Measurements from ENCODE around the gene RALBP1.
"Not testable (repeated sequence)": the region's sequence is repeated elsewhere in the genome, so short reads cannot be mapped to it uniquely, and the experiment has no call there.

The RALBP1 gene

GRCh38 chr18:9436206-9436929, 38.9 kb upstream of the RALBP1 start:
- H3K9me3 ChIP-seq (ENCODE audit: control insufficient read depth, low read depth, low read length), result no peaks in the 10 kb centered on the region
- H3K27me3 ChIP-seq (ENCODE audit: control insufficient read depth, insufficient read depth, low read length), result no peaks in the 10 kb centered on the region
- H3K36me3 ChIP-seq (ENCODE audit: control insufficient read depth, low read depth, low read length), result no peaks in the 10 kb centered on the region
- H3K27ac ChIP-seq (ENCODE audit: low read length), result no peak overlapping the region
- no peak overlapping the region for H3K4me3 ChIP-seq (ENCODE audit: low read length)
- peaks cover 9% of the 10 kb centered on the region for H3K4me1 ChIP-seq (ENCODE audit: control insufficient read depth, low read depth, low read length)
- no peak overlapping the region for H3K9ac ChIP-seq (ENCODE audit: low read length)

DNA sequence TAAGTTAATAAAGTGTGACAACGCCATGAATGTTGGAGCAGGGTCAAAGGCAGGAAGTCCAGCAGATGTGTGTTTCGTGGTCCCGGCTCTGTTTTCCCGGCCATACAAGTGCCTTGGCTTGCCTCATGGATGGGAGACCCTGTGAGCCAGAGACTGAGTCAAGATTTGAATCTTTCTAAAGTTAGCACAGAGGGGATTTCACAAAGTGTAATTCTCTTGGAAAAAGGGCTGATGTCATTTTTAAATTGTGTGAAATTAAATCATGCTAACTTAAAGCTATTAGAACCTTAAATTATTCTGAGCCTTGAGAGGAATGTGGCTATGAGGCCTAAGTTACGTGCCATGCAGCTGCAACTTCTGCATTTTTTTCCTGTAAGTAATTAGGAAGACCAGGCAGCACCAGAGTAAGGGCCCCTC, 38.3 kb upstream of the RALBP1 start:
- Histone ChIP-seq H3K27me3 (ENCODE audit: control insufficient read depth, insufficient read depth, low read length) (no peaks in the 10 kb centered on the region), H3K27ac (ENCODE audit: low read length) (no peak overlapping the region), H3K9me3 (ENCODE audit: control insufficient read depth, low read depth, low read length) (no peaks in the 10 kb centered on the region), H3K9ac (ENCODE audit: low read length) (no peak overlapping the region), H3K4me3 (ENCODE audit: low read length) (no peak overlapping the region), H3K4me1 (ENCODE audit: control insufficient read depth, low read depth, low read length) (peaks cover 9% of the 10 kb centered on the region), H3K36me3 (ENCODE audit: control insufficient read depth, low read depth, low read length) (no peaks in the 10 kb centered on the region)

DNA sequence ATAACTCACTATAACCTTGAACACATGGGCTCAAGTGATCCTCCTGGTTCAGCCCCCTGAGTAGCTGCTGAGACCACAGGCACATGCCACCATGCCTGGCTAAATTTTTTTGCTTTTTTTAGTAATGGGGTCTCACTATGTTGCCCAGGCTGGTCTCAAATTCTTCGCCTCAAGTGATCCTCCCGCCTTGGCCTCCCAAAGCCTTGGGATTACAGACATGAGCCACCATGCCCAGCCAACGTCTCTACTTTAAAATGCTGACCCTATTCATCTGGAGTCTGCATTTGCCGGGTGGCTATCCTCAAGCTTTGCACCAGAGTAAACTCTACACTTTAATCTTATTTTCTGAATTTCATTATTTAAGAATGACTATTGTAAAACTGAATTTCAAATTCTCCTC, 37.6 kb upstream of the RALBP1 start:
- H3K4me1 ChIP-seq (ENCODE audit: control insufficient read depth, low read depth, low read length), result peaks cover 9% of the 10 kb centered on the region
- H3K27me3 ChIP-seq (ENCODE audit: control insufficient read depth, insufficient read depth, low read length), result no peaks in the 10 kb centered on the region
- no peak overlapping the region for H3K9ac ChIP-seq (ENCODE audit: low read length)

DNA sequence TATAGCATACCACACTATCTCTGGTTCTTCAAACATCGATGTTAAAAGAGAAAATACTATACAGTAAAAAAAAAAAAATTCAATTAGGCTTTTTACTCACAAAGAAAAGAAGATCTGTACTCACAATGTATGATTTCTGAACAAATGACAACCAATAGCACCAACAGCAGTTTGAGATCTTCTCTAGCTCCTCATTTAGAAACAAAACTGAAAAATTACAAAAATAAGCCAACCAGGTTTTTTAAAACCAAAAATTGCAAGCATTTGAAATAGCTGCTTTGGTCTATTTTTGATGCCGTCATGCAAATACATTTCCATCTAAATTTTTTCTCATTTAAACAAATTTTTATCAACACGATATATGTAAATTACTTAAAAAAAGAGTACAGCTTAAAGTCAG, 34.3 kb upstream of the RALBP1 start:
- peaks cover 4% of the 10 kb centered on the region for H3K4me1 ChIP-seq (ENCODE audit: control insufficient read depth, low read depth, low read length)
- no peak overlapping the region for H3K27ac ChIP-seq (ENCODE audit: low read length)
- no peak overlapping the region for H3K9ac ChIP-seq (ENCODE audit: low read length)
- H3K27me3 ChIP-seq (ENCODE audit: control insufficient read depth, insufficient read depth, low read length), result no peaks in the 10 kb centered on the region
- H3K36me3 ChIP-seq (ENCODE audit: control insufficient read depth, low read depth, low read length), result no peaks in the 10 kb centered on the region
- H3K9me3 ChIP-seq (ENCODE audit: control insufficient read depth, low read depth, low read length), result no peaks in the 10 kb centered on the region
- H3K4me3 ChIP-seq (ENCODE audit: low read length), result no peak overlapping the region

More for the DNA sequence above, 37.6 kb upstream of the RALBP1 start:
- Histone ChIP-seq H3K9me3 (ENCODE audit: control insufficient read depth, low read depth, low read length) (no peaks in the 10 kb centered on the region), H3K27ac (ENCODE audit: low read length) (no peak overlapping the region), H3K4me3 (ENCODE audit: low read length) (no peak overlapping the region), H3K36me3 (ENCODE audit: control insufficient read depth, low read depth, low read length) (no peaks in the 10 kb centered on the region)

GRCh38 chr18:9444549-9444948, 30.8 kb upstream of the RALBP1 start:
- Histone ChIP-seq H3K36me3 (ENCODE audit: control insufficient read depth, low read depth, low read length) (no peaks in the 10 kb centered on the region), H3K4me1 (ENCODE audit: control insufficient read depth, low read depth, low read length) (no peaks in the 10 kb centered on the region), H3K9ac (ENCODE audit: low read length) (no peak overlapping the region), H3K9me3 (ENCODE audit: control insufficient read depth, low read depth, low read length) (peaks cover 3% of the 10 kb centered on the region), H3K27me3 (ENCODE audit: control insufficient read depth, insufficient read depth, low read length) (no peaks in the 10 kb centered on the region), H3K27ac (ENCODE audit: low read length) (no peak overlapping the region), H3K4me3 (ENCODE audit: low read length) (no peak overlapping the region)

GRCh38 chr18:9446839-9447238, 28.5 kb upstream of the RALBP1 start:
- Histone ChIP-seq H3K4me3 (ENCODE audit: low read length) (no peak overlapping the region), H3K27ac (ENCODE audit: low read length) (no peak overlapping the region), H3K27me3 (ENCODE audit: control insufficient read depth, insufficient read depth, low read length) (no peaks in the 10 kb centered on the region), H3K4me1 (ENCODE audit: control insufficient read depth, low read depth, low read length) (no peaks in the 10 kb centered on the region), H3K36me3 (ENCODE audit: control insufficient read depth, low read depth, low read length) (no peaks in the 10 kb centered on the region), H3K9ac (ENCODE audit: low read length) (no peak overlapping the region), H3K9me3 (ENCODE audit: control insufficient read depth, low read depth, low read length) (peaks cover 3% of the 10 kb centered on the region)

DNA sequence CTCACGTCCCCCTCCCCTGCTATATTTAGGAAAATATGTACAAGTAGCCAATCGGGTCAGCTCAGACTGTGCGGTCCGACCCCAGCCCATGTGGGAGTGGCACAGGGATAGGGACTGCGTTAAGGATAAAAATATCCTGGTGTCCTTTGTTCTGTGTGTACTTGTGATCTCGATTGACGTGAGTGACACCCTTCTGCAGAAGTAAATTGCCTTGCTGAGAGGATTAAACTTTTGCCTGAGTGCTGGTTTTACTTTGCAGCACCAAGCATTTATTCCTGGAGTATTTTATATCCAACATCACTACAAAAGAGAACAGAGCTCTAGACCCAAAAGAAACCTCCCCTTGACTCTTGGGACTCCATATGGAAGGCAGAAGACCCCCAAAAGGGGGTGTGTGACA, 28.0 kb upstream of the RALBP1 start:
- no peak overlapping the region for H3K9ac ChIP-seq (ENCODE audit: low read length)
- no peaks in the 10 kb centered on the region for H3K4me1 ChIP-seq (ENCODE audit: control insufficient read depth, low read depth, low read length)
- H3K4me3 ChIP-seq (ENCODE audit: low read length), result no peak overlapping the region
- peaks cover 3% of the 10 kb centered on the region for H3K9me3 ChIP-seq (ENCODE audit: control insufficient read depth, low read depth, low read length)
- no peak overlapping the region for H3K27ac ChIP-seq (ENCODE audit: low read length)
- no peaks in the 10 kb centered on the region for H3K27me3 ChIP-seq (ENCODE audit: control insufficient read depth, insufficient read depth, low read length)
- no peaks in the 10 kb centered on the region for H3K36me3 ChIP-seq (ENCODE audit: control insufficient read depth, low read depth, low read length)

GRCh38 chr18:9449600-9450414, 25.5 kb upstream of the RALBP1 start:
- peaks cover 3% of the 10 kb centered on the region for H3K9me3 ChIP-seq (ENCODE audit: control insufficient read depth, low read depth, low read length)
- H3K27ac ChIP-seq (ENCODE audit: low read length), result no peak overlapping the region
- no peak overlapping the region for H3K9ac ChIP-seq (ENCODE audit: low read length)
- H3K27me3 ChIP-seq (ENCODE audit: control insufficient read depth, insufficient read depth, low read length), result no peaks in the 10 kb centered on the region
- H3K4me1 ChIP-seq (ENCODE audit: control insufficient read depth, low read depth, low read length), result peaks cover 6% of the 10 kb centered on the region
- H3K4me3 ChIP-seq (ENCODE audit: low read length), result no peak overlapping the region
- H3K36me3 ChIP-seq (ENCODE audit: control insufficient read depth, low read depth, low read length), result no peaks in the 10 kb centered on the region

GRCh38 chr18:9450920-9451319, 24.4 kb upstream of the RALBP1 start:
- H3K9ac ChIP-seq (ENCODE audit: low read length); H3K27me3 ChIP-seq (ENCODE audit: control insufficient read depth, insufficient read depth, low read length); H3K27ac ChIP-seq (ENCODE audit: low read length); H3K9me3 ChIP-seq (ENCODE audit: control insufficient read depth, low read depth, low read length); H3K4me3 ChIP-seq (ENCODE audit: low read length); H3K36me3 ChIP-seq (ENCODE audit: control insufficient read depth, low read depth, low read length); H3K4me1 ChIP-seq (ENCODE audit: control insufficient read depth, low read depth, low read length): not testable (repeated sequence)

- Histone ChIP-seq H3K4me1 (ENCODE audit: control insufficient read depth, low read depth, low read length) (peaks cover 6% of the 10 kb centered on the region), H3K27ac (ENCODE audit: low read length) (no peak overlapping the region), H3K9ac (ENCODE audit: low read length) (no peak overlapping the region), H3K36me3 (ENCODE audit: control insufficient read depth, low read depth, low read length) (no peaks in the 10 kb centered on the region), H3K4me3 (ENCODE audit: low read length) (no peak overlapping the region), H3K27me3 (ENCODE audit: control insufficient read depth, insufficient read depth, low read length) (no peaks in the 10 kb centered on the region), H3K9me3 (ENCODE audit: control insufficient read depth, low read depth, low read length) (no peaks in the 10 kb centered on the region)
These were observed 22.0 kb upstream of the RALBP1 start for GRCh38 chr18:9453283-9453682.

DNA sequence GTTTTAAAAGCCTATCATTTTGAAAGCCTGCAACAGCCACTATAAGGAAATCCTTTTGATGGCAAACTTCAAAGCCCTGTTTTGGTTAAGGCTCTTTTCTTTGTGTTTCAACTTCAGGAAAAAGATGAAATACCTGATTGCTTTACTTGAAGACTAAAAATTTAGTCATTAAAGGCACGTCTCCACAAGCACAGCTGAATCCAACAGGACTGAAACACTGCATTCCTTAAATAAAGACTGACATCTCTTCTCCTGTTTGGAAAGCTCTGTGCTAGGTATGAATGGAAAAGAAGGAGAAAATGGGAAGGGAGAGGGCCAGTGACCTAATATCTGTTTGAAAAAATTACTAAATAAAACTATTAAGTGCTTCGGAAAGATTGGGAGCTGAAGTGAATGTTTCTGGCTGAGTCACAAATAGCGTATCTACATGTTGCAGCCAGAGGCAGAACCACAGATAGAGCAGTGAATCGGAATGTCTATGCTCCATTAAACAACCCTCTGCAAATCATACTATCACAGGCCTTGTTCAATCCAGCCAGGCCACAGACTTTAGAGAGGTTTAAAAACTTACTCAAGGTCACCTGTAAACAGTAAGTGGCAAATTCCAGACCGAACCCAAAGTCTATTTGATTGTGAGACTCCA, 21.1 kb upstream of the RALBP1 start:
- Histone ChIP-seq H3K9ac (ENCODE audit: low read length) (no peak overlapping the region), H3K4me1 (ENCODE audit: control insufficient read depth, low read depth, low read length) (peaks cover 6% of the 10 kb centered on the region), H3K27me3 (ENCODE audit: control insufficient read depth, insufficient read depth, low read length) (no peaks in the 10 kb centered on the region), H3K36me3 (ENCODE audit: control insufficient read depth, low read depth, low read length) (no peaks in the 10 kb centered on the region), H3K9me3 (ENCODE audit: control insufficient read depth, low read depth, low read length) (no peaks in the 10 kb centered on the region), H3K4me3 (ENCODE audit: low read length) (no peak overlapping the region), H3K27ac (ENCODE audit: low read length) (no peak overlapping the region)

All from iPS-18a (cell line).